GM23338 (cell line): Measurements from ENCODE around the gene HAPLN3. TPM values are rescaled to one million over a fixed set of nuclear protein-coding genes. Genes with fewer than 3 reads are reported as not detected.
A peak's percentile ranks its signal among the peaks of the same experiment; 100 is the strongest.

ENCODE experiments used
- ATAC-seq: fragments of 200-7000 bp; cut with Tn5 transposase; 3 replicates; pipeline ENCODE4 v1.9.1; 2020
- DNase-seq: peaks from one replicate; pipeline ENCODE4 v3.0.0-alpha.2; 2015; ENCODE audit warnings: low spot score
- H2AFZ ChIP-seq: fragments of 200-600 bp; sonication (generic); 2 replicates; pipeline ENCODE4 v1.8.0; 2016; ENCODE audit warnings: antibody characterized with exemption, mild to moderate bottlenecking, moderate library complexity
- H3F3A ChIP-seq: fragments of 200-600 bp; sonication (generic); replicated peaks from 2 replicates; pipeline ENCODE4 v1.8.0; 2017; ENCODE audit warnings: antibody characterized with exemption, mixed run types, low read depth
- H3K27ac ChIP-seq: fragments of 200-600 bp; sonication (generic); 2 replicates; pipeline ENCODE4 v1.6.1; 2016; ENCODE audit warnings: low read depth
- H3K27me3 ChIP-seq: fragments of 200-600 bp; sonication (generic); 2 replicates; pipeline ENCODE4 v1.8.0; 2016; ENCODE audit warnings: mild to moderate bottlenecking, mixed run types, moderate library complexity; ENCODE audit not compliant: insufficient read depth
- H3K36me3 ChIP-seq: fragments of 200-600 bp; sonication (generic); 2 replicates; pipeline ENCODE4 v1.8.0; 2016; ENCODE audit warnings: mild to moderate bottlenecking; ENCODE audit not compliant: insufficient read depth
- H3K4me1 ChIP-seq: fragments of 200-600 bp; sonication (generic); 2 replicates; pipeline ENCODE4 v1.8.0; 2016; ENCODE audit warnings: mild to moderate bottlenecking, moderate library complexity; ENCODE audit not compliant: insufficient read depth
- H3K4me2 ChIP-seq: fragments of 200-600 bp; sonication (generic); 2 replicates; pipeline ENCODE4 v1.7.1; 2017; ENCODE audit warnings: mixed run types
- H3K4me3 ChIP-seq: fragments of 200-600 bp; sonication (generic); 2 replicates; pipeline ENCODE4 v1.6.1; 2016; ENCODE audit warnings: mixed run types
- H3K79me2 ChIP-seq: fragments of 200-600 bp; sonication (generic); replicated peaks from 2 replicates; pipeline ENCODE4 v1.8.0; 2017; ENCODE audit warnings: mild to moderate bottlenecking; ENCODE audit not compliant: insufficient read depth
- H3K9me2 ChIP-seq: fragments of 200-600 bp; sonication (generic); 2 replicates; pipeline ENCODE4 v1.8.0; 2017; ENCODE audit not compliant: insufficient read depth
- H4K20me1 ChIP-seq: fragments of 200-600 bp; sonication (generic); replicated peaks from 2 replicates; pipeline ENCODE4 v1.8.0; 2017; ENCODE audit warnings: mild to moderate bottlenecking; ENCODE audit not compliant: insufficient read depth
- H3K27ac Mint-ChIP-seq: 2 replicates; pipeline ENCODE4 v1.8.0; 2020; ENCODE audit warnings: inconsistent platforms, mild to moderate bottlenecking, moderate library complexity, mixed read lengths
- H3K27me3 Mint-ChIP-seq: 3 replicates; pipeline ENCODE4 v1.8.0; 2022; ENCODE audit warnings: low read depth, mild to moderate bottlenecking, moderate library complexity, mixed read lengths, inconsistent platforms; ENCODE audit not compliant: insufficient read depth, poor library complexity
- H3K36me3 Mint-ChIP-seq: 3 replicates; pipeline ENCODE4 v1.8.0; 2021; ENCODE audit warnings: low read depth, mild to moderate bottlenecking, inconsistent platforms, moderate library complexity, mixed read lengths
- H3K4me1 Mint-ChIP-seq: 3 replicates; pipeline ENCODE4 v1.8.0; 2020; ENCODE audit warnings: mild to moderate bottlenecking, inconsistent platforms, mixed read lengths
- H3K4me3 Mint-ChIP-seq: 3 replicates; pipeline ENCODE4 v1.8.0; 2021; ENCODE audit warnings: moderate library complexity, mild to moderate bottlenecking, inconsistent platforms, mixed read lengths
- H3K9me3 Mint-ChIP-seq: 3 replicates; pipeline ENCODE4 v1.8.0; 2020; ENCODE audit warnings: moderate library complexity, mild to moderate bottlenecking, inconsistent platforms, mixed read lengths
- EZH2phosphoT487 ChIP-seq: fragments of 200-600 bp; sonication (generic); IDR thresholded peaks from one replicate; pipeline ENCODE4 v1.8.1; 2018; ENCODE audit warnings: antibody characterized with exemption; ENCODE audit not compliant: unreplicated experiment
- POLR2AphosphoS5 ChIP-seq: IDR thresholded peaks from 2 replicates; pipeline ENCODE4 v1.6.1; 2016; ENCODE audit warnings: antibody characterized with exemption, low read depth
- ZNF462 ChIP-seq: fragments of 250-450 bp; sonication (Bioruptor Pico); IDR thresholded peaks from 2 replicates; pipeline ENCODE4 v1.5.0; 2020; ENCODE audit warnings: mild to moderate bottlenecking, moderate library complexity
- polyA plus RNA-seq: library from polyadenylated mRNA; unstranded; fragments of >200 nt; fragmentation: Nextera tagmentation; extraction: Ambion mirVana; gene quantifications from 2 replicates; pipeline ENCODE4 v1.2.1, GENCODE V29; 2016
- total RNA-seq: library from RNA; depleted of rRNA; stranded (reverse); fragments of >200 nt; shearing (Covaris generic); gene quantifications from 2 replicates; pipeline ENCODE4 v1.2.3, GENCODE V29; 2014
- TF ChIP-seq, protein P1 (sequence below), 2 experiments: fragments of 200-600 bp in 1 of 2; sonication (generic) in 1 of 2; conservative IDR thresholded peaks; 2 replicates each; pipeline versions ENCODE4 v1.5.1 to v1.6.1; 2016 to 2017; ENCODE audit warnings: antibody characterized with exemption in 2 of 2, low read depth in 2 of 2, mild to moderate bottlenecking in 2 of 2, moderate library complexity in 1 of 2

The HAPLN3 gene
- total and polyA plus RNA-seq, 2 experiments from 2014 or later = 22.7 to 62.6 TPM

GRCh38 chr15:88898736-88899135, 3.4 kb upstream of the HAPLN3 start (continued):
- no peak for TF ChIP-seq ZNF462

- Histone ChIP-seq H4K20me1 (peaks cover 23% of the 10 kb centered on the region), H3K79me2 (peaks cover 2% of the 10 kb centered on the region; the same call in 1 of the 2 replicates), H3F3A (peaks cover 31% of the 10 kb centered on the region), H3K36me3 (peaks cover 9% of the 10 kb centered on the region; the same call in 1 of the 2 replicates), H3K9me2 (no peaks in the 10 kb centered on the region), H3K4me2 (peak overlapping the region; percentile 60), H3K4me3 (peak overlapping the region; percentile 23; the same call in 1 of the 2 replicates), H3K27ac (peak overlapping the region; percentile 66; the same call in 1 of the 2 replicates), H3K27me3 (peaks cover 4% of the 10 kb centered on the region; the same call in 1 of the 2 replicates), H3K4me1 (peaks cover 34% of the 10 kb centered on the region), H2AFZ (no peak overlapping the region)
- Mint-ChIP-seq H3K9me3 (no peaks in the 10 kb centered on the region; the same call in 1 of the 3 replicates), H3K4me1 (peaks cover 60% of the 10 kb centered on the region), H3K27ac (peak overlapping the region; percentile 95), H3K27me3 (peaks cover 34% of the 10 kb centered on the region), H3K36me3 (peaks cover 56% of the 10 kb centered on the region), H3K4me3 (no peak overlapping the region; the same call in 2 of the 3 replicates)
- TF ChIP-seq POLR2AphosphoS5 (peak; percentile 21; the same call in 1 of the 2 replicates), EZH2phosphoT487 (no peak)
- TF ChIP-seq, protein P1, sequence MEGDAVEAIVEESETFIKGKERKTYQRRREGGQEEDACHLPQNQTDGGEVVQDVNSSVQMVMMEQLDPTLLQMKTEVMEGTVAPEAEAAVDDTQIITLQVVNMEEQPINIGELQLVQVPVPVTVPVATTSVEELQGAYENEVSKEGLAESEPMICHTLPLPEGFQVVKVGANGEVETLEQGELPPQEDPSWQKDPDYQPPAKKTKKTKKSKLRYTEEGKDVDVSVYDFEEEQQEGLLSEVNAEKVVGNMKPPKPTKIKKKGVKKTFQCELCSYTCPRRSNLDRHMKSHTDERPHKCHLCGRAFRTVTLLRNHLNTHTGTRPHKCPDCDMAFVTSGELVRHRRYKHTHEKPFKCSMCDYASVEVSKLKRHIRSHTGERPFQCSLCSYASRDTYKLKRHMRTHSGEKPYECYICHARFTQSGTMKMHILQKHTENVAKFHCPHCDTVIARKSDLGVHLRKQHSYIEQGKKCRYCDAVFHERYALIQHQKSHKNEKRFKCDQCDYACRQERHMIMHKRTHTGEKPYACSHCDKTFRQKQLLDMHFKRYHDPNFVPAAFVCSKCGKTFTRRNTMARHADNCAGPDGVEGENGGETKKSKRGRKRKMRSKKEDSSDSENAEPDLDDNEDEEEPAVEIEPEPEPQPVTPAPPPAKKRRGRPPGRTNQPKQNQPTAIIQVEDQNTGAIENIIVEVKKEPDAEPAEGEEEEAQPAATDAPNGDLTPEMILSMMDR (conservative IDR thresholded peaks at IDR 0.05; ENCODE audit: low read depth in 2 of 2) = peak; percentile 24 to 46; a peak in 3 of 4 replicates
- ATAC-seq = peak; percentile 1
- DNase-seq = peak; percentile 53
Measured at GRCh38 chr15:88897456-88898194, 2.3 kb upstream of the HAPLN3 start.
